ENCODE results near the gene NPTX2. TPM values are rescaled to one million over a fixed set of nuclear protein-coding genes. Genes with fewer than 3 reads are reported as not detected.

The NPTX2 gene
- total RNA-seq, 1 donor from 2014 or later = 5.6 TPM

- no peaks in the 10 kb centered on the region for H3K36me3 ChIP-seq
- H3K4me1 Mint-ChIP-seq = peaks cover 13% of the 10 kb centered on the region
- peaks cover 6% of the 10 kb centered on the region for H3K9me3 Mint-ChIP-seq
- H3K27ac ChIP-seq = no peak overlapping the region
- H3K4me3 ChIP-seq = no peak overlapping the region
- no peaks in the 10 kb centered on the region for H4K20me1 ChIP-seq (ENCODE audit: low read depth)
- no peak for TF ChIP-seq CTCF (IDR thresholded peaks at IDR 0.05)
- TF ChIP-seq EZH2phosphoT487 (IDR thresholded peaks at IDR 0.05) = no peak
- no peak for TF ChIP-seq EZH2 (IDR thresholded peaks at IDR 0.05)
- H2AFZ ChIP-seq (replicated peaks) = no peak overlapping the region
- no peak overlapping the region for H3K27ac Mint-ChIP-seq
- no peaks in the 10 kb centered on the region for H3K9me3 ChIP-seq (ENCODE audit: low read depth)
- no peaks in the 10 kb centered on the region for H3K27me3 ChIP-seq
- DNase-seq (ENCODE audit: low spot score) = no peak
- peaks cover 4% of the 10 kb centered on the region for H3K4me1 ChIP-seq
- H3K79me2 ChIP-seq (ENCODE audit: low read depth) = no peaks in the 10 kb centered on the region
- no peaks in the 10 kb centered on the region for H3K36me3 Mint-ChIP-seq
- no peaks in the 10 kb centered on the region for H3F3A ChIP-seq (ENCODE audit: low read depth)
- H3K9ac ChIP-seq = no peak overlapping the region
- no peak overlapping the region for H3K4me2 ChIP-seq
- no peak overlapping the region for H3K4me3 Mint-ChIP-seq
- peaks cover 6% of the 10 kb centered on the region for H3K27me3 Mint-ChIP-seq (ENCODE audit: insufficient read depth, low read depth)
Observed at GRCh38 chr7:98664882-98665281, 47.8 kb downstream of the NPTX2 start.

- no peaks in the 10 kb centered on the region for H4K20me1 ChIP-seq (ENCODE audit: low read depth)
- H3K27ac Mint-ChIP-seq = no peak overlapping the region
- H3K27me3 ChIP-seq = no peaks in the 10 kb centered on the region
- H2AFZ ChIP-seq (replicated peaks) = no peak overlapping the region
- H3K36me3 Mint-ChIP-seq = no peaks in the 10 kb centered on the region
- H3K36me3 ChIP-seq = no peaks in the 10 kb centered on the region
- H3K4me1 Mint-ChIP-seq = peaks cover 13% of the 10 kb centered on the region
- H3K4me2 ChIP-seq = no peak overlapping the region
- H3K4me3 ChIP-seq = no peak overlapping the region
- H3K9ac ChIP-seq = no peak overlapping the region
- peak; percentile 64 for DNase-seq (ENCODE audit: low spot score)
- H3K9me3 ChIP-seq (ENCODE audit: low read depth) = no peaks in the 10 kb centered on the region
- H3K27ac ChIP-seq = no peak overlapping the region
- peaks cover 8% of the 10 kb centered on the region for H3K9me3 Mint-ChIP-seq
- H3K4me3 Mint-ChIP-seq = no peak overlapping the region
- H3K27me3 Mint-ChIP-seq (ENCODE audit: insufficient read depth, low read depth) = peaks cover 6% of the 10 kb centered on the region
- no peaks in the 10 kb centered on the region for H3K79me2 ChIP-seq (ENCODE audit: low read depth)
- peaks cover 4% of the 10 kb centered on the region for H3K4me1 ChIP-seq
- TF ChIP-seq EZH2 (IDR thresholded peaks at IDR 0.05) (no peak), EZH2phosphoT487 (IDR thresholded peaks at IDR 0.05) (no peak), CTCF (IDR thresholded peaks at IDR 0.05) (no peak)
- H3F3A ChIP-seq (ENCODE audit: low read depth) = no peaks in the 10 kb centered on the region
Observed at GRCh38 chr7:98668255-98668654, 51.2 kb downstream of the NPTX2 start.

GRCh38 chr7:98669329-98670000 lies 52.4 kb downstream of the NPTX2 start:
- Histone ChIP-seq H3K27me3 (no peaks in the 10 kb centered on the region), H3K27ac (no peak overlapping the region), H3K4me2 (no peak overlapping the region), H3K4me1 (peaks cover 4% of the 10 kb centered on the region), H2AFZ (replicated peaks) (no peak overlapping the region), H3K79me2 (ENCODE audit: low read depth) (no peaks in the 10 kb centered on the region), H3F3A (ENCODE audit: low read depth) (no peaks in the 10 kb centered on the region), H3K4me3 (no peak overlapping the region), H3K9ac (no peak overlapping the region), H3K36me3 (no peaks in the 10 kb centered on the region), H3K9me3 (ENCODE audit: low read depth) (no peaks in the 10 kb centered on the region), H4K20me1 (ENCODE audit: low read depth) (no peaks in the 10 kb centered on the region)
- H3K4me1 Mint-ChIP-seq = peaks cover 13% of the 10 kb centered on the region
- H3K4me3 Mint-ChIP-seq = no peak overlapping the region
- no peak for DNase-seq (ENCODE audit: low spot score)
- no peak for TF ChIP-seq EZH2 (IDR thresholded peaks at IDR 0.05)
- TF ChIP-seq CTCF (IDR thresholded peaks at IDR 0.05) = no peak
- no peak for TF ChIP-seq EZH2phosphoT487 (IDR thresholded peaks at IDR 0.05)
- H3K27ac Mint-ChIP-seq = no peak overlapping the region
- peaks cover 3% of the 10 kb centered on the region for H3K27me3 Mint-ChIP-seq (ENCODE audit: insufficient read depth, low read depth)
- H3K36me3 Mint-ChIP-seq = no peaks in the 10 kb centered on the region
- H3K9me3 Mint-ChIP-seq = peaks cover 3% of the 10 kb centered on the region

Measured in neural progenitor cell (in vitro differentiated cells).